Ovary (tissue), 9 donors: ENCODE data around the gene PXYLP1. TPM values are rescaled to one million over a fixed set of nuclear protein-coding genes. Genes with fewer than 3 reads are reported as not detected.
"Not testable (repeated sequence)": the region's sequence is repeated elsewhere in the genome, so short reads cannot be mapped to it uniquely, and the experiment has no call there.

ENCODE experiments used
- DNase-seq, 5 donors: peaks; one replicate each; pipeline ENCODE4 v3.0.0-alpha.2; 2019 to 2020
- H3K27ac ChIP-seq, 2 donors: fragments of 200-600 bp; one replicate each; pipeline versions ENCODE4 v1.5.1 to v1.8.0; 2019 to 2022
- H3K27me3 ChIP-seq: fragments of 200-600 bp; one replicate; pipeline ENCODE4 v1.8.0; 2022
- H3K36me3 ChIP-seq: fragments of 200-600 bp; sonication (generic); one replicate; pipeline ENCODE4 v1.5.1; 2019
- H3K4me1 ChIP-seq: one replicate; pipeline ENCODE4 v1.8.1; 2013; ENCODE audit warnings: mild to moderate bottlenecking, moderate library complexity; ENCODE audit not compliant: insufficient read depth
- H3K4me3 ChIP-seq: fragments of 200-600 bp; sonication (generic); one replicate; pipeline ENCODE4 v1.5.1; 2017
- H3K9me3 ChIP-seq, 2 donors: fragments of 200-600 bp in 1 of 2; sonication (generic) in 1 of 2; one replicate each; pipeline versions ENCODE4 v1.5.1 to v1.8.1; 2013 to 2019; ENCODE audit warnings: mild to moderate bottlenecking in 1 of 2, moderate library complexity in 1 of 2
- EP300 ChIP-seq: sonication (generic); formaldehyde crosslinking; IDR thresholded peaks from one replicate; pipeline ENCODE4 v1.6.1; 2017; ENCODE audit warnings: antibody characterized with exemption
- POLR2A ChIP-seq: fragments of 450-650 bp; IDR thresholded peaks from one replicate; pipeline ENCODE4 v1.6.1; 2017; ENCODE audit warnings: antibody characterized with exemption, mild to moderate bottlenecking, moderate library complexity
- WGBS, 3 donors: extraction: QIAGEN DNeasy Blood & Tissue Kit in 1 of 3; methylation state at CpG; one replicate each; pipeline versions ENCODE4 v1.1.5 to v1.1.7; 2013 to 2017; 5-methylcytosine and 5-hydroxymethylcytosine counted together
- intact Hi-C, 4 donors: fragments of 100-400 bp; cut with DNase I; formaldehyde crosslinking; loops; one replicate each; pipeline versions ENCODE4 v1.11.0 to v1.15.1; 2022 to 2023
- polyA plus RNA-seq, 2 donors: library from polyadenylated mRNA; stranded (reverse); fragments of 200-250 nt in 1 of 2; fragments of 350-450 nt in 1 of 2; fragmentation: Illumina TruSeq in 1 of 2; extraction: RNeasy Lipid Tissue Mini Kit (QIAGEN cat#74804) in 1 of 2; gene quantifications; one replicate each; pipeline ENCODE4 v1.2.3, GENCODE V29; 2013 to 2014
- total RNA-seq, 7 donors: library from RNA; depleted of rRNA in 2 of 7; stranded (reverse); fragments of >200 nt in 2 of 7; fragmentation: NEBNext Ultra II Directional in 3 of 7; extraction: Animal tissue kit (Norgen Biotek cat#: 25700) in 3 of 7; gene quantifications; one replicate each; pipeline versions ENCODE4 v1.1.0 to v1.2.4, GENCODE V29; 2016 to 2023
- TF ChIP-seq, protein P1 (sequence below), 3 donors: fragments of 450-650 bp in 2 of 3; fragments of 200-600 bp in 1 of 3; IDR thresholded peaks; one replicate each; pipeline versions ENCODE4 v1.5.1 to v1.8.0; 2016 to 2022; ENCODE audit warnings: antibody characterized with exemption in 3 of 3, mild to moderate bottlenecking in 1 of 3
- donor health status: DM: no; HTN: no; CAD: no; lungs with moderate emphysema.
- donor health status: DM: no; HTN: no; CAD: no.
- donor health status: Bipolar disorder and iron deficiency.
- donor health status: DM: yes; HTN: yes; CAD: no.
- donor health status: DM: no; HTN: no; CAD: no.
- donor health status: DM: yes; HTN: yes; CAD: no.

PXYLP1 gene
- total and polyA plus RNA-seq, 9 donors = 6.5 to 23.0 (median 15.7) TPM

DNA sequence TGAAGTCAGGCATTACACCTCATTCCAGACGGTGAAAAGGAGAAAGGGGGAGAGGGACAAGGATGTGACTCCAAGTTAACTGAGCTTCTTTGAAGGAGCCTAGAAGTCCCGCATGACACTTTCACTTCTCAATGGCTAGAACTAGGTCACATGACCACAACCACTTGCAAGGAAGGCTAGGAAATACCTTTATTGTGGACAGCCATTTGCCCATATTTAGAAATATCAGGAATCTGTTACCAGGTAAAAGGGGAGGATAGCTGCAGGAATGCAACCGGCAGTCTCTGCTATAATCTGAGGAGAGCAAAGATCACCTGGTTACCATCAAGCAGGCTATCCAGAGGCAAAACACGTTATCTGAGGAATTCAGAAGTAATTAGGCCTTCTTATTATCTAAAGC, 28.9 kb upstream of the PXYLP1 start:
- no peaks in the 10 kb centered on the region for H3K9me3 ChIP-seq
- H3K36me3 ChIP-seq = no peaks in the 10 kb centered on the region
- no peaks in the 10 kb centered on the region for H3K27me3 ChIP-seq
- WGBS, 3 donors = 70 to 82% (median 79%) methylated on average over 4 of the region's 4 CpGs
- intact Hi-C loops = no loop called here
- no peak for DNase-seq
- H3K4me1 ChIP-seq = no peaks in the 10 kb centered on the region
- TF ChIP-seq, protein P1, sequence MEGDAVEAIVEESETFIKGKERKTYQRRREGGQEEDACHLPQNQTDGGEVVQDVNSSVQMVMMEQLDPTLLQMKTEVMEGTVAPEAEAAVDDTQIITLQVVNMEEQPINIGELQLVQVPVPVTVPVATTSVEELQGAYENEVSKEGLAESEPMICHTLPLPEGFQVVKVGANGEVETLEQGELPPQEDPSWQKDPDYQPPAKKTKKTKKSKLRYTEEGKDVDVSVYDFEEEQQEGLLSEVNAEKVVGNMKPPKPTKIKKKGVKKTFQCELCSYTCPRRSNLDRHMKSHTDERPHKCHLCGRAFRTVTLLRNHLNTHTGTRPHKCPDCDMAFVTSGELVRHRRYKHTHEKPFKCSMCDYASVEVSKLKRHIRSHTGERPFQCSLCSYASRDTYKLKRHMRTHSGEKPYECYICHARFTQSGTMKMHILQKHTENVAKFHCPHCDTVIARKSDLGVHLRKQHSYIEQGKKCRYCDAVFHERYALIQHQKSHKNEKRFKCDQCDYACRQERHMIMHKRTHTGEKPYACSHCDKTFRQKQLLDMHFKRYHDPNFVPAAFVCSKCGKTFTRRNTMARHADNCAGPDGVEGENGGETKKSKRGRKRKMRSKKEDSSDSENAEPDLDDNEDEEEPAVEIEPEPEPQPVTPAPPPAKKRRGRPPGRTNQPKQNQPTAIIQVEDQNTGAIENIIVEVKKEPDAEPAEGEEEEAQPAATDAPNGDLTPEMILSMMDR (IDR thresholded peaks at IDR 0.05) = no peak
- TF ChIP-seq EP300 (no peak), POLR2A (no peak)
- H3K27ac ChIP-seq = no peak overlapping the region
- no peak overlapping the region for H3K4me3 ChIP-seq

DNA sequence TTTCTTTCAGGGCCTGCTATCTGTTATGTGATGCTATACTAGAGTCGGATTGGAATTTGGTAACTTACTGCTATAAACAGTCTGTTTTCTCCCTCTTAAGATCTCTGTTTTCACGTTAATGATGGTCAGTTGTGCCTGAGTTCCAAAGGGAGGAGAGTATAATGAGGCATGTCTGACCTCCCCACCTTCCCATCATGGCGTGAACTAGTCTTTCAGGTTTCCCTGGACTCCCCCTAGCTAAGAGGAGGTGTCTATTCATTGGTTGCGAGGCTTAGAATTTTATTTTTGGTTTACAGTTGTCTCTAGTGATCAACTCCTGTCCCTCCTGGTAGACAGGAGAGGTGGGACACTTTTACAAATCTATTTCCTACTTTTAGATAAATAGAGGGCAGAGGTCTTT, 27.8 kb upstream of the PXYLP1 start:
- Histone ChIP-seq H3K4me1 (no peaks in the 10 kb centered on the region), H3K27me3 (no peaks in the 10 kb centered on the region), H3K36me3 (no peaks in the 10 kb centered on the region), H3K27ac (no peak overlapping the region), H3K4me3 (no peak overlapping the region), H3K9me3 (no peaks in the 10 kb centered on the region)
- no peak for DNase-seq
- intact Hi-C loops = no loop called here
- TF ChIP-seq, protein P1 (IDR thresholded peaks at IDR 0.05) = no peak
- TF ChIP-seq EP300 (no peak), POLR2A (no peak)
- WGBS, 3 donors = 58 to 68% (median 66%) methylated on average over 4 of the region's 4 CpGs

DNA sequence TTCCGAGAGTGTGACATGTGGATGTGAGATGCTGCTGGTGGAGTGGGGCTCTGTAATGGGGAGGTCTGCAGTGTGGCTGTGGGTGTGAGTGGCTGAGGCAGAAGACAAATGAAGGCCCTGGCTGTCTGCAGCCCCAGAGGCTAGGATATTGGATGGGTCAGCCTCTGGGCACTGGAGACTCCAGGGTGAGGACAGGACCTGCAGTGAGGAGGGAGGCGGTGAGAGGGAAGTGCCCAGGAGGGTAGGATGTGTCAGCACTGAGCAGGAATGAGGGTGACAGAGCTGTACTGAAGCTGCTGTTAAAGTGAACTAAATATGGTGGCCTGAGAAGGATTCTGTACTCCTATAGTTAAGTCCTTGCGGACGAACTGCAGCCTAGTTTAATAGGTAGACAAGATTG, 27.3 kb upstream of the PXYLP1 start:
- no peak for DNase-seq
- no peaks in the 10 kb centered on the region for H3K27me3 ChIP-seq
- TF ChIP-seq, protein P1 (IDR thresholded peaks at IDR 0.05) = no peak
- no peak for TF ChIP-seq EP300
- TF ChIP-seq POLR2A = no peak
- H3K4me1 ChIP-seq = no peaks in the 10 kb centered on the region
- WGBS, 3 donors = 85 to 94% (median 92%) methylated on average over 4 of the region's 4 CpGs
- no peak overlapping the region for H3K4me3 ChIP-seq
- intact Hi-C loops = no loop called here
- H3K36me3 ChIP-seq = no peaks in the 10 kb centered on the region
- H3K9me3 ChIP-seq = no peaks in the 10 kb centered on the region
- no peak overlapping the region for H3K27ac ChIP-seq

DNA sequence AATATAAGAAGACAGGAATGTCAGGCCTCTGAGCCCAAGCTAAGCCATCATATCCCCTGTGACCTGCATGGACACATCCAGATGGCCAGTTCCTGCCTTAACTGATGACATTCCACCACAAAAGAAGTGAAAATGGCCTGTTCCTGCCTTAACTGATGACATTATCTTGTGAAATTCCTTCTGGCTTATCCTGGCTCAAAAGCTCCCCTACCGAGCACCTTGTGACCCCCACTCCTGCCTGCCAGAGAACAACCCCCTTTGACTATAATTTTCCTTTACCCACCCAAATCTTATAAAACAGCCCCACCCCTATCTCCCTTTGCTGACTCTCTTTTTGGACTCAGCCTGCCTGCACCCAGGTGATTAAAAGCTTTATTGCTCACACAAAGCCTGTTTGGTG, 20.3 kb upstream of the PXYLP1 start:
- not testable (repeated sequence) for H3K9me3 ChIP-seq, DNase-seq, H3K36me3 ChIP-seq, H3K27ac ChIP-seq, H3K4me3 ChIP-seq, H3K27me3 ChIP-seq, H3K4me1 ChIP-seq
- WGBS, 3 donors = 82 to 86% (median 83%) methylated on average over 1 of the region's 1 CpG
- intact Hi-C loops = loop anchor here in 1 of 4 donors (5.0 kb wide), 1 partner anchor 1399 kb away; no protein-coding TSS in a partner anchor

DNA sequence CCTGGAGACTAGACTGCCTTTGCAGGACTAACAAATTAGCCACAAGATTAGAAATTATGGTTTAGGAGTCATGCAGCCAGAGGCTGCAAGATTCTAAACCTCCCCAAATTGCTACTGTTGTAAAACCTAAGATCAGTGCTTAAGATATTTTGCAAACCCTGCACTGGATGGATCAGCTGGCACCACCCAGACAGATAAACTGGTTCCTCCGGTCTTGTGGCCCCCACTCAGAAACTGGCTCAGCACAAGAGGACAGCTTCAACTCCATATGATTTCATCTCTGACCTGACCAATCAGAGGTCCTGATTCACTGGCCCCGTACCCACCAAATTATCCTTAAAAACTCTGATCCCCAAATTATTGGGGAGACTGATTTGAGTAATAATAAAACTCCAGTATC, 19.5 kb upstream of the PXYLP1 start:
- WGBS, 3 donors = 91 to 97% (median 92%) methylated on average over 2 of the region's 2 CpGs
- H3K9me3 ChIP-seq = no peaks in the 10 kb centered on the region

DNA sequence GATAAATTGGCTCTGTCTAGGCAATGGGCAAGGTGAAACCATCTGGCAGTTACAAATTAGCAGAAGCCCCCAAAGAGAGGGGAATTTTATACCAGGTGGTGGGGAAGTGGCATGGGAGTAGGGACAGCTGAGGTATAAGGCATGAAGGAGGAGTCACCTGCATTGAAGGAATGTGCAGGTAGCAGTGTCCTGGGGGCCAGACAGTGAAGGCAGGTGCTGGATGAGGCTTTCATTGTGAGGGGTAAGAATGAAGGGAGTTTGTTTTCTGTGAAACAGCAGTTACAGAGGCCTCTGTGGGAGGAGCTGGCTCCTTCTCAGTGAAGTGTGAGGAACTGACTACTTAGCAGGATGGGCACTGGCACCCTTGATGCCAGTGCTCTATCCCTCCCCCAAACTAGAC, 19.1 kb upstream of the PXYLP1 start:
- Histone ChIP-seq H3K36me3 (no peaks in the 10 kb centered on the region), H3K4me1 (no peaks in the 10 kb centered on the region), H3K9me3 (no peaks in the 10 kb centered on the region), H3K27ac (no peak overlapping the region), H3K27me3 (no peaks in the 10 kb centered on the region), H3K4me3 (no peak overlapping the region)
- intact Hi-C loops = loop anchor here in 1 of 4 donors (5.0 kb wide), 1 partner anchor 1400 kb away; no protein-coding TSS in a partner anchor
- DNase-seq = no peak
- TF ChIP-seq, protein P1 (IDR thresholded peaks at IDR 0.05) = no peak
- no peak for TF ChIP-seq EP300
- no peak for TF ChIP-seq POLR2A

More for the DNA sequence above, 19.5 kb upstream of the PXYLP1 start:
- Histone ChIP-seq H3K4me1 (no peaks in the 10 kb centered on the region), H3K36me3 (no peaks in the 10 kb centered on the region), H3K4me3 (no peak overlapping the region), H3K27ac (no peak overlapping the region), H3K27me3 (no peaks in the 10 kb centered on the region)
- DNase-seq = no peak
- intact Hi-C loops = loop anchor here in 1 of 4 donors (5.0 kb wide), 1 partner anchor 1400 kb away; no protein-coding TSS in a partner anchor
- TF ChIP-seq POLR2A = no peak
